Measurements from ENCODE around the gene DNAJC5. TPM values are rescaled to one million over a fixed set of nuclear protein-coding genes. Genes with fewer than 3 reads are reported as not detected.

Gene DNAJC5, protein sequence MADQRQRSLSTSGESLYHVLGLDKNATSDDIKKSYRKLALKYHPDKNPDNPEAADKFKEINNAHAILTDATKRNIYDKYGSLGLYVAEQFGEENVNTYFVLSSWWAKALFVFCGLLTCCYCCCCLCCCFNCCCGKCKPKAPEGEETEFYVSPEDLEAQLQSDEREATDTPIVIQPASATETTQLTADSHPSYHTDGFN
- total RNA-seq, result 49.6 and 68.2 TPM in 2 replicates

DNA sequence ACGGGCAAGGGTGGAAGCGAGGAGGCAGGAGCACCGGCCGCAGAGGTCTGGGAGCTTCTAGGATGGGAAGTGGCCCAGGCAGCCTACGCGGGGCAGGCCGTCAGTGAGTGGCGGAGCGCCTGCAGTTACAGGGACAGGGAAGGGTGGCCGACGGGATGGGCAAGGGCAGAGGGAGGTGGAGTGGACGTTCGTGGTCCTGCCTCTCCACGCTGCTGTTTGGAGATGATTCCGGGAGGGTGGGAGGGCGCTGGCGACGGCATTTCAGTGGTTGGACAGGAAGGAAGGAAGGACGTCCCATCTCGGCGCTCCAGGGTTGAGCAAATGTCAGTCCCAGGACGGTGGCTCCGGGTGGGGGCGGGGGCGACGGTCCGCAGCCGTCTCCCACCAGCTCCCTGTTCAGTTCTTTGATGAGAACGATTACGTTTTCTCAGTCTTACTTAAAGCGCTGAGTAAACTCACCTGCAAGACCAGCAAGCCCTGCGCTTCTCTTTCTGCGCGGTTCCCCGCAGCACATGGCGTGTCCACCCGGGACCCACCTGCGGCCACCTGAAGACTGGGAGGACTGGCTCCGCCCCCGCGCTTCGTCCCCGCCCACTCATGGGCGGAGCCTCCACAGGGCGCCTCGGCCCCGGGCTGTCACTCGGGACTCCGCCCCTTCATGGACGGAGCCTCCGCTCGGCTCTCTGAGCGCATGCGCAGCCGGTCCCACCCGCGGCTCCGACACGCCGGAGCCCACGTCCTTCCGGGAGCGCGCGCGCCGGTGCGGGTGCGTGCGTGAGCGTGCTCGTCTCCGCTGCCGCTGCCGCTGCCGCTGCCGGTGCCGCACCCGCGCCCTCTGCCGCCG lies at the start of gene DNAJC5:
TSS of gene DNAJC5 (plus strand) at position 769 of the 844 bp plus-strand sequence. CDS start 33,220 bp downstream, outside the sequence.

DNA sequence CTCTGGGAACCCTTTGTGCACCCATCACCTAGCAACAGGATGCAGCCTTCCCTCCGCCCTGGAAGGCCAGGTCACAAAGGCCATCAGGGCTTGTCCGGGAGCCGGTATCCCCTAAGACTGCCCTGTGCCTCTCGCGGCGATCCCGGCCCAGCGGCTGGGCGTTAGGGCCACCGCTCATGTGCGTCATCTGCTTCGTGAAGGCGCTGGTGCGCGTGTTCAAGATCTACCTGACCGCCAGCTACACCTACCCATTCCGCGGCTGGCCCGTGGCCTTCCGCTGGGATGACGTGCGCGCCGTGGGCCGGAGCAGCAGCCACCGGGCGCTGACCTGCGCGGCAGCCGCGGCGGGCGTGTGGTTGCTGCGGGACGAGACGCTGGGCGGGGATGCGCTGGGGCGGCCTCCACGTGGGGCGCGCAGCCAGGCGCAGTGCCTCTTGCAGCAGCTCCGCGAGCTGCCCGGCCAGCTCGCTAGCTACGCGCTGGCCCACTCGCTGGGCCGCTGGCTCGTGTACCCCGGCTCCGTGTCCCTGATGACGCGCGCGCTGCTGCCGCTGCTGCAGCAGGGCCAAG lies 33.5 kb upstream of the DNAJC5 start, which contains the start of gene ABHD16B:
TSS of gene ABHD16B (plus strand) at position 134 of the 570 bp plus-strand sequence. CDS start at position 177, 43 bp downstream.

DNA sequence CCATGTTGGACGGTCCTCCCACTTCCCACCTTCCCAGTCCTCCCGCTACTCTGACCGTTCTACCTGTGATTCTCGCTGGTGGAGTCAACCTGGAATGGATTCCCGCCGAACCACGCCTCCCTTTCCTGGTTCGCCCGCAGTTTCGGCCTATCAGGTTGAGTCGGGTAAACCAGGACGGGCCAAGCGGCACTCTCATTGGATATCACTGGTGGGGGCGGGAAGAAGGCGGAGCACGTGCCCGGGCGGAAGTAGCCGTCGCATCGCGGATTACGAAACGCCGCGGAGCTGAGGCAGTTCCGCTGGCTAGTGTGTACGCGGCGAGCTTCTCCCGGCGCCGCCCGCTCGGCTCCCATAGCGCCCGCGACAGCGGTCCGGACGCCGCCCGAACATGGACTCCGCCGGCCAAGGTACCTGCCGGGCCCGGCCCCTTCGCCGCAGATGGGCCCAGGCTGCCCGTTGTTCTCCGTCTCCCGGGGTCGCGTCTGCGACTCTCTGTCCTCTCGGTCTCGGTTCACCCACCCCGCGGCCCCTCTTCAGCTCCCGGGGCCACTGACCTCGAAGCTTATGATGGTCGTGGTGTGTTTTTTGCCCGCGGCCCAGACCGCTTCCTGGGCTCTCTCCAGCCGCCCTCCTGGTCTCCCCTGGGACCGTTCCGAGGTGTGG lies 29.8 kb upstream of the DNAJC5 start, which contains the start of gene TPD52L2:
TSS of gene TPD52L2 (plus strand) at position 293 of the 663 bp plus-strand sequence. CDS start at position 389, 96 bp downstream.

DNA sequence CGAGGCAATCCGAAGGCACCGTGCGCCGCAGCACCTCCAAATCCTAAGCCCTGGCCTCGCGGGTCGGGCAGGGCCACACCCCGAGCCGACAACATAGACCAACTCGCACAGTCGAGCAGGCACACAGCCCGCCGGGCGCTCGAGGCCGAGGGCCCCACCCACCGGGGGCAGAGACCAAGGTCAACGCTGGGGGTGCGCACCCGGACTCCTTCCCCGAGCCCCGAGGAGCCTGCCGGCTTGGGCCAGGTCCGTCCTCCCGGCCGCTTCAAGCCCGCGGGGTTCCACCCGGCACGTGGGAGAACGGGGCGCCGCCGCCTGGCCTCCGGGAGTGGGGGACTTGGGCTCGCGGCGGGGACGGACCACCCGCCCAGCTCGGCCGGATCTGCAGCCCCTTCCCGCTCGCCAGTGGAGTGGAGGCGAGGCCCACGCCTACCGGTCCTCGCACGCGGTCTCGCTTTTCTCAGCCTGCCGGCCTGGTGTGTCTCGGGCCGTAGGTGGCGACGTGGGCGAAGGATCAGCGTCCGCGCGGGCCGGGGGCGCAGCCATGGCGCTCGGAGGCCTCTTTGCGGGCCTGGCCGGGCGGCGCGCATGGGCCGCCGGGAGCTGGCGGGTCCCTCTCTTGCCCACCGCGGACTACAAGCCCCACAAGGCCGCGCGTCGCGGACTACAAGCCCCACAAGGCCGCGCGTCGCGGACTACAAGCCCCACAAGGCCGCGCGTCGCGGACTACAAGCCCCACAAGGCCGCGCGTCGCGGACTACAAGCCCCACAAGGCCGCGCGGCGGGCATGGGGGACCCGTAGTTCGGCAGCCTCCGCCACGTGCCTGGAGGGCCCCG lies 61.1 kb downstream of the DNAJC5 start, which contains the start of gene UCKL1:
TSS of gene UCKL1 (minus strand) at position 590 of the 837 bp plus-strand sequence. CDS start at position 546, 44 bp downstream.

DNA sequence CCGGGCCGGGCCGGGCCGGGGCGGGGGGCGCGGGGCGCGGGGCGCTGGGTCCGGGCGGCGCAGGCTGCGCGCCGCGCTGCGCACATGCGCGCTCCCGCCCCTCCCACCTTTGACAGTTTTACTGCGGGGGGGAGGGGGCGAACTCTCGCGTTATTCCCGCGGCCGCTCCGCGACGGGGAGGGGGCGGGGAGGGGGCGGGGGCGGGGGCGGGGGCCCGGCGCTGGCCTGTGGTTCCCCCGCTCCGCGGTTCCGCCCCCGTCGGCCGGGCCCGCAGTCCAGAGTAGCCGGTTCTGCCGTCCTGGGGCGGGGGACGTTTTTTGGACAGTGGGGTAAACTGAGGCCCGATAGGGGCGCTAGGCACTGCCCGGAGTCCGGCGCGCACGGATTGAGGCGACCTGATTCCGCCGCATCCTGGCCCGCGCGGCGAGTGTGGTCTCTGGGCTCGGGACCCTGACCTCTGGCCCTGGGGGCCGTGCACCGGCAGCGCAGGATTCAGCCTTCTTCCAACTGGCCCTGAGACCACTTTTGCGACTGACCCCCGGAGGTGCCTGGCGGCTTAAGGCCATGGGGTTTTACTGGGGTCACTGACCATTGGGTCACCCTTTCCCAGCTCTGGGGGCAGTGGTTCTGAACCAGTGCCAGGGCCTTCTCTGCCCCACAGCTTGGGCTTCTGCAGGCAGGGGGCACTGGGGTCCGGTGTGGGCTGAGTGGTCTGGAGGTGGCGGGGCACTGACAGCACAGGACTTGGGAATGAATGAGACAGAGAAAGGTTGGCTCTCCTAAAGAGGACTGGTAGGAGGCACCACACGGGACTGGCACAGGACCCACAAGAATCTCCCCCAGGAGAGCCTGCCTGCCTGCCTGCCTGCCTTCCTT lies 75.2 kb downstream of the DNAJC5 start, which contains the start of gene ZNF512B:
TSS of gene ZNF512B (minus strand) at position 93 of the 876 bp plus-strand sequence. CDS start 1,980 bp downstream, outside the sequence.

DNA sequence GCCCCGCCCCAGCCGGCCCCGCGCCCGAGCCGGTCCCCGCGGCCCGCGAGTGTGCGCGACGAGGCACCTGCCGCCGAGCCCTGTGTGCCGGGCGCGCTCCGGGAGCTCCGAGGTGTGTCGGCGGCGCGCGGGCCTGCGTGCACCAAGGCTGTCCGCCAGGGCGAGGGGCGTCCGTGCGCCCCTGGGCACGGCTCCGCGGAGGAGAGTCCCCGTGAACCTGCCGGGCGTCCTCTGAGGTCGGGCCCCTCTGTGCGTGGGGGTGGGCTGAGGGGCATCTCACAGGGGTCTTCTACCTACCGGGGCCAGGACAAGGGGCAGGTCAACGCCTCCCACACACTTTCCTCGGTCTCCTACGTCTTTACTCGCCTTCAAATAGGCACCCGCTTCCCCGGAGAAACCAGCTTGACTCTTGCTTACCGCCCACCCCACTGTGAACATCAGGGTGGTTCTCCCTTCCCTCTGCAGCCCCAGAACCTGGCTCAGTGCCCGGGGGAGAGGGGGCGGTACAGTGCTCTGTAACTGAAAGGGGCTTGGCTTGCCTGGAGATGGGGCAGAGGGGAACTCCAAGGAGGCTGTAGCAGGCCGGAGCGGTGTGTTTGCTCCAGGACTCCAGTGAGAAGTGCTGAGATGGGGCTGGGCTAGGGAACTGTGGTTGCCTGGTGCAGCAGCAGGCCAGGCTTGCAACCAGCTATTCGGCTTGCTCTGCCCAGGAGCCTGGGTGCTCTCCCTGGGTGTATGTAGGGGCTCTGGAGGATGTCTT lies 84.8 kb downstream of the DNAJC5 start, which contains the start of gene SAMD10:
TSS of gene SAMD10 (minus strand) at position 86 of the 760 bp plus-strand sequence. CDS start 175 bp downstream, outside the sequence.

DNA sequence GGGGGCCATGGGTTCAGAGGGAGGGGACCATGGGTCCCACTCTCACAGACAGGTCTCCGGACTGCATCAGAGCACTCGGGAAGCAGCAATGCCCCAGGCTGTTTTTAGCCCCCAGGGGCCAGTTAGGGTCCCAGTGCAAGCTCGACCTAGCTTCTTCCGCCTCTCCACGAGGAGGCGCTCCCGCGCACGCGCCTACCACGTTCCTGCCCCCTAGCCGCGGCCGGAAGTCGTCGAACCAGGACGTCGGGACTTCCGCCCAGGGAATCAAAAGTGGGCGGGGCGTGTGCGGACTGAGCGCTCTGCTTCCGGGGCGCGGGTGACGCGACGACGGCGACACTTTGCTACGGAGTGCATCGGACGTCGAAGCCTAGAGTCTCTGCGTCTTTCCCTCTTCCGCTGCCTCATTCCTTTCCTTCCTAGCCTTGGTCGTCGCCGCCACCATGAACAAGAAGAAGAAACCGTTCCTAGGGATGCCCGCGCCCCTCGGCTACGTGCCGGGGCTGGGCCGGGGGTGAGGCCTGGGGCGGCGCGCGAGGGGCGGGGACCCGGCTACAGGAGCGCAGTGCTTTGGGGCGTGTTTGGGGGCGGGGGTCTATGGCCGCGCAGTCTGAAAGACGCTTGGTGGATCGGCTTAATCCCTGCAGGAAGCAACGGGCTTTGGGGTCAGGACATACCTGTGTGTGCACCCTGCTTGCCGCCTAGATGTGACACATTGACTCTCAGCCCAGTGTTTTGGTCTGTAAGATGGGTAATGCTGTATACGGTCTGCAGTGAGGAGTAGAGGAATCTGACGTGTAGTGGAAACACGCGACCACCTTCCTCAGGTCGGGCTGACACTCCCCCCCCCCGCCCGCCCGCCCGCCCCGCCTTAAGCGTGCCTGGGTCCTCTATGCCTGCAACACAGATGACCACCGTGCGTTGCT lies 86.1 kb downstream of the DNAJC5 start, which contains the start of gene PRPF6:
TSS of gene PRPF6 (plus strand) at position 327 of the 923 bp plus-strand sequence. CDS start at position 441, 114 bp downstream.

Other genes starting within 250 kb of the DNAJC5 start
- gene STMN3, start 241.7 kb upstream of the DNAJC5 start, total RNA-seq, result 2.1 and 2.3 TPM in 2 replicates
- 6.1 and 9.2 TPM in 2 replicates for gene RTEL1, start 236.8 kb upstream of the DNAJC5 start, total RNA-seq
- 0.65 and 1.3 TPM in 2 replicates for gene TNFRSF6B, start 198.5 kb upstream of the DNAJC5 start, total RNA-seq
- 30.2 and 35.4 TPM in 2 replicates for gene ARFRP1, start 187.2 kb upstream of the DNAJC5 start, total RNA-seq
- 14.3 and 15.6 TPM in 2 replicates for gene ZGPAT, start 187.1 kb upstream of the DNAJC5 start, total RNA-seq
- 1.6 and 2.2 TPM in 2 replicates for gene LIME1, start 158.5 kb upstream of the DNAJC5 start, total RNA-seq
- 14.4 and 18.3 TPM in 2 replicates for gene SLC2A4RG, start 155.3 kb upstream of the DNAJC5 start, total RNA-seq
- gene ZBTB46, start 63.9 kb upstream of the DNAJC5 start, total RNA-seq, result 4.6 and 9.7 TPM in 2 replicates
- not detected in 2 replicates for gene ABHD16B, start 33.6 kb upstream of the DNAJC5 start, total RNA-seq
- 112 and 116 TPM in 2 replicates for gene TPD52L2, start 29.9 kb upstream of the DNAJC5 start, total RNA-seq
- gene UCKL1, start 61.3 kb downstream of the DNAJC5 start, total RNA-seq, result 14.5 and 15.9 TPM in 2 replicates
- 4.7 and 6.1 TPM in 2 replicates for gene ZNF512B, start 74.8 kb downstream of the DNAJC5 start, total RNA-seq
- gene SAMD10, start 84.5 kb downstream of the DNAJC5 start, total RNA-seq, result 0.28 and 0.43 TPM in 2 replicates
- gene PRPF6, start 86.0 kb downstream of the DNAJC5 start, total RNA-seq, result 57.0 and 63.9 TPM in 2 replicates
- 0.57 and 0.92 TPM in 2 replicates for gene C20orf204, start 141.1 kb downstream of the DNAJC5 start, total RNA-seq
- 0.18 TPM in 1 of 2 replicates, not detected in the other for gene SOX18, start 154.5 kb downstream of the DNAJC5 start, total RNA-seq
- 27.3 and 33.7 TPM in 2 replicates for gene TCEA2, start 168.1 kb downstream of the DNAJC5 start, total RNA-seq
- gene RGS19, start 184.4 kb downstream of the DNAJC5 start, total RNA-seq, result 7.3 and 7.8 TPM in 2 replicates
- 1.6 and 1.9 TPM in 2 replicates for gene OPRL1, start 185.0 kb downstream of the DNAJC5 start, total RNA-seq
- gene LKAAEAR1, start 189.3 kb downstream of the DNAJC5 start, total RNA-seq, result 0.14 TPM in 1 of 2 replicates, not detected in the other
- gene NPBWR2, start 212.4 kb downstream of the DNAJC5 start, total RNA-seq, result not detected in 2 replicates

All from smooth muscle cell of bladder (primary cell).